HG03457 (cell line): ENCODE results near the gene SETD2.

Experiments
- ATAC-seq: cut with Tn5 transposase; IDR thresholded peaks from one replicate; pipeline ENCODE4 v1.9.1; 2021; ENCODE audit warnings: moderate number of reproducible peaks; ENCODE audit not compliant: unreplicated experiment

SETD2 gene

GRCh38 chr3:46999516-47000197 is 164.3 kb downstream of the SETD2 start:
- ATAC-seq = no peak

GRCh38 chr3:46998852-46999515 is 164.9 kb downstream of the SETD2 start:
- no peak for ATAC-seq

GRCh38 chr3:46998121-46998851 is 165.6 kb downstream of the SETD2 start:
- ATAC-seq = no peak

GRCh38 chr3:46997453-46998091 is 166.3 kb downstream of the SETD2 start:
- no peak for ATAC-seq

- no peak for ATAC-seq
Observed at GRCh38 chr3:46996689-46997452, 167.0 kb downstream of the SETD2 start.

- no peak for ATAC-seq
Observed at GRCh38 chr3:46995901-46996562, 167.9 kb downstream of the SETD2 start.

- no peak for ATAC-seq
Observed at GRCh38 chr3:46994801-46995731, 168.8 kb downstream of the SETD2 start.

GRCh38 chr3:46993986-46994385 is 169.9 kb downstream of the SETD2 start:
- ATAC-seq = no peak

- ATAC-seq = no peak
Observed at GRCh38 chr3:46993292-46993691, 170.6 kb downstream of the SETD2 start.

GRCh38 chr3:46992231-46992630 is 171.7 kb downstream of the SETD2 start:
- no peak for ATAC-seq

GRCh38 chr3:46991406-46992165 is 172.3 kb downstream of the SETD2 start:
- no peak for ATAC-seq

- ATAC-seq = peak; percentile 33
Observed at GRCh38 chr3:46990573-46991374, 173.1 kb downstream of the SETD2 start.

GRCh38 chr3:46989146-46989810 is 174.6 kb downstream of the SETD2 start:
- no peak for ATAC-seq

GRCh38 chr3:46988616-46989015 is 175.3 kb downstream of the SETD2 start:
- no peak for ATAC-seq

GRCh38 chr3:46987743-46988401 is 176.0 kb downstream of the SETD2 start:
- ATAC-seq = peak; percentile 35

- no peak for ATAC-seq
Observed at GRCh38 chr3:46987319-46987742, 176.6 kb downstream of the SETD2 start.
